HG03469 (cell line): ENCODE data around the gene GCH1.

ENCODE experiments used
- ATAC-seq: cut with Tn5 transposase; IDR thresholded peaks from one replicate; pipeline ENCODE4 v1.9.1; 2021; ENCODE audit warnings: mild to moderate bottlenecking, moderate library complexity, moderate number of reproducible peaks; ENCODE audit not compliant: unreplicated experiment

GCH1 gene

DNA sequence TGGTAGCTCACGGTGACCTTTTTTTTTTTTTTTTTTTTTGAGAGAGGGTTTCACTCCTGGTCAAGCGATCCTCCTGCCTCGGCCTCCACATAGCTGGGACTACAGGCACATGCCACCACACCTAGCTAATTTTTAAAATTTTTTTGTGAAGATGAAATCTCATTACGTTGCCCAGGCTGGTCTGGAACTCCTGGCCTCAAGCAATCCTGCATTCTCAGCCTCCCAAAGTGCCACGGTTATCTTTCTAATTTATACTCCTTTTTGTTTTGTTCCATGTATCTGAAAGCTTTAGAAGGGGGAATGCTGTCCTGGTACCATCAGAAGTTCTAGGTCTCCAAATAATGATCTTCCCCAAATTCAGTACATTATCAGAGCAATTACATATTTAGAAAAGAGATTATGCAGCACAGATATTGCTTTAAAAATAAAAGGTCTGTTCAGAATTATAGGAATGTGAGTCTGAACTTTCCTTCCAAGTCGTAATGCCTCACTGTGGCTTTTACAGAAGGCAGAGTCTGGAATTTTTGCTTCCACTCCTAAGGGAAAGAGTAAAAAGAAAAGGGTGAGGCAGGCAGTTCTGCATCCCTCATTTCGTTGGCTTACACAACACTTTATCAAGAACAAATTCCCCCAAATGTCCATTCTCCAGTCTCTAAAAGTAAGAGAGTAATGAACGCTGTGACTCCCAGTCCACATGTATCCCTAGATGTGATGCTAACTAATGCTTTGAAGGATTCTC lies 73.0 kb downstream of the GCH1 start:
- no peak for ATAC-seq

DNA sequence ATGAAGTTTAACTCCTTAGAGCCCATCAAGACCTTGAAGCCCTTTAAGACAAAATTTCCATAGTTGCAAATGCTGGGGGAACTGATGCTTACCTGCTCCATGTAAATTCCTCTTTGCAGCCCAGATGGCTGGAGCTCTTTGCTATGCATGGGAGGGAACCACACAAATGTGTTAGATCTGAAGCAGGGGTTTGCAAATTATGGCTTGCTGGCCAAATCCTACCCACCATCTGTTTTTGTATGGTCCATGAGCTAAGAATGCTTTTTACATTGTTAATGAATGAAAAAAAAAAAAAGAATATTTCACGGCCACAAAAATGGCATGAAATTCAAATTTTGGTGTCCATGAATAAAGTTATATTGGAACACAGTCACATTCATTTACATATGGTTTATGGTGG lies 74.6 kb downstream of the GCH1 start:
- no peak for ATAC-seq

DNA sequence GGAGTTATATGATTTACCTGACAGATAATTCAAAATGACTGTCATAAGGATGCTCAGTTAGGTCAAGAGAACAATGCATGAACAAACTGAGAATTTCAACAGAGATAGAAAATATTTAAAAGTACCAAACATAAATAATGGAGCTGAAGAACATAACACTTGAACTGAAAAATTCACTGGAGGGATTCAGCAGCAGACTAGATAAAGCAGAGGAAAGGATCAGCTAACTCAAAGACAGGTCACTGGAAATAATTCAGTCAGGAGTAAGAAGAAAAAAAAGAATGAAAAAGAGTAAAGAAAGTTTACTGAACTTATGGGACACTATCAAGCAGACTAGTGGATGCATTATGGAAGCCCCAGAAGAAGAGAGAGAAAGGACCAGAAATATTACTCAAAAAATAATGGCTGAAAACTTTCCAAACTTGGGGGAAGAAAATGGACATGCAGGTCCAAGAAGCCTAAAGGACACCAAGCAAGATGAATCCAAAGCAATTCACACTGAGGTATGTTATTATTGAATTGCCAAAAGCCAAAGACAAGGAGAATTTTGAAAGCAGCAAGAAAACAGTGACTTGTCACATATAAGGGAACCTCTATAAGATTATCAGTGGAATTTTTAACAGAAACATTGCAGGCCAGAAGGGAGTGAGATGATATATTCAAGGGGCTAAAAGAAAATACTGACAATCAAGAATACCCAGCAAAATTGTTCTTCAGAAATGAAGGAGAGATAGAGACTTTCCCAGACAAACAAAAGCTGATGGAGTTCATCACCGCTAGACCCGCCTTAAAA lies 78.7 kb downstream of the GCH1 start:
- ATAC-seq, result no peak

DNA sequence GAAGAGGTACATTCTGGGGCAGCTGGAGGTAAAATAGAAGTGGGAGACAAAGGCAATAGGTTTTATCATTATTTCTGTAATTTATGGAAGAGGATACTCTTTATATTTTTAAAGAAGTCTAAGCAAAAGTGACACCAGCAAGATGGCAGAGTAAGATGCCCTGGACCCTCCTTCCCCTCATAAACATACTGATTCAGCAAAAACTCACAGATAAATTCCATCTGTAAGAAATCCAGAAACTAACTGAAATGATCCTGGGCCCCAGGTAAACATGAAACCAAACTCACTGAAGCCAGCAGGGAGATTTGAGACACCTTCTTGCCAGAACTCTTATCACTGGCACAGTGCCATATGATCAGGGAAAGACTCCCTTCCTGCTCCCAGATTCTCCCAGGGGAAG lies 79.9 kb downstream of the GCH1 start:
- no peak for ATAC-seq

DNA sequence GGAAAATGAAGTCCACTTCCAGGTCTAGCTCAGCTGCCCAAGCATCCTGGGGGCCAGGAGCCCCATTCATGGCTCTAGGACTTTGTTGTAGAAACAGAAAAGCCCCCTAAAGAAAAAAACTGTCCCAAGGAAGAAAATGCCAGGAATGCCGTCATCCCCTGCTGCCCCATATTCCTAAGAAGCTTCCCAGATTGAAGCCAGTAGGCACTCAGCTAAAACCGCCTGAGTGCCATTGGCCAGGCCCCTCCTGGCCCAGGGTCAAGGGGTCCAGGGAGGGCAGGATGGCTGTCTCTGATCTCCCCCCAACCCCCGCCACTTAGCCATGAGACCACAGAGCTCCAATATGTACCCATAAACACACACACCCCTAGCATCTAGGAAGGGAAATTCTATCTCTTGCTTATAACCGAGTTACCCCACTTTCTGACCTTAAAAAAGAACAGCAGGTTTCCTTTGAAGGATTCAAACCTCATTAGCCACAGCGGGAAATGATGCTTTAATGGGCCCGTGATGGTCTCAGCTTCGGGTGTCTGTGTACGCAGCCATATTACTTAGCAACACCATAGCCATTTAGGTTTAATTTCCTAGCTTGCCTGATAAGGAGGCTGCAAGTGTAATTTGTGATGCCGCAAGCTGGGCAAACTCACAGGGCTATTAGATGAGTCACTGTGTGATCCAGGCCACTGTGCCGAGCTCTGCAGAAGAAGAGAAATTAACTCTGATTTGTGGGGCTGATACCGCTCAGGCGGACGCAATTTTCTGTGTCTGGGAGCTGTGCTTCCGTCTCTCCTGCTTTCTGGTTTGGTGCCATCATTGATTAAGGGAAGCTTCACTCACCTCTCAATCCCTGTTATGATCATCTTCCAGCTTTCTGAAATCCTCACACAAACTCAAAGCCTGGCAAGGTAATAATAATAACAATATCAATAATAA lies 84.2 kb downstream of the GCH1 start:
- no peak for ATAC-seq

DNA sequence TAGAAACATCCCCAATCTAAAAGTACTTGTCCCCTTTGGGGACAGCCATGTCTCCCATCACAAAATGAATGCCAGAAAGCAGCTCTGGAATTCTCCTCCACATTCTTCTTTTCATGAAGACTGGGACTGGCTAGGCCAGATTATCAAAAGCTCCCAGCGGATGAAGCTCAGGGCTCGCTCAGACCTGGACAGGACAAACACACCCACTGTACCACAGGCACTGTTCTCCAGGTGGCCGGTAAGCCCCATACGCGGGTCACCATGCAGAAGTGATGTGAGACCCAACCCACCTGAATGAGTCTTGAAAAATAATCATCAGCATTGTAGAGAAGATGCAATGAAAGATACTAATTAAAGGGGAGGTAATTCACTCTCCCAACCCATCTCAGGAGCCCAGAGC lies 85.1 kb downstream of the GCH1 start:
- ATAC-seq, result no peak

DNA sequence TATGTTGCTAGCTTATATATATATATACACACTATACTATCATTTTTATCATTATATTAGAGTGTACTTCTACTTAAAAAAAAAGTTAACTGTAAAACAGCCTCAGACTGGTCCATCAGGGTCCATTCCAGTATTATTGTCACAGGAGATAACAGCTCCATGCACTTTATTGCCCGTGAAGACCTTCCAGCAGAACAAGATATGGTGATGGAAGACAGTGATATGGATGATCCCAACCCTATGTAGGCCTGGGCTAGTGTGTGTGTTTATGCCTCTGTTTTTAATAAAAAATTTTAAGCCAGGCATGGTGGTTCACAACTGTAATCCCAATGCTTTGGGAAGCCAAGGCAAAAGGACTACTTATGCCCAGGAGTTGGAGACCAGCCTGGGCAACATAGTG lies 86.2 kb downstream of the GCH1 start:
- no peak for ATAC-seq

DNA sequence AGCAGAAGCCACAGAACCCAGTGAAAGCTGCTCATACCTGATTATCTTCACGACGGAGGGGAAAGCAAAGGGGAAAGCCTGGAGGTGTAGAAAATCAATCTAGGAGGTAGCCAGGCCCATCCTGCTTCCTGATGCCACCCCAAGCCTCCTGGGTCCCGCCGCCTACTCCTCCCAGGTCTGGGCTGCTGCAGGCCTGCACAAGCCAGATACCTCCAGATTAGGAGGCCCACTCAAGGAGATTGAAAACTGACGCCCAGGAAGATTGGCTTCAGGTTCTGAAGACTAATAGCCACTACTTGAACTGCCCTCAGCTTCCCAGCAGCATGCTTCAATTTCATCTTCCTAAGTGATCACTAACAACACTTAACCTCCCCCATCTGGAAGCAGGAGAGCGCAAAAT lies 87.1 kb downstream of the GCH1 start:
- no peak for ATAC-seq

DNA sequence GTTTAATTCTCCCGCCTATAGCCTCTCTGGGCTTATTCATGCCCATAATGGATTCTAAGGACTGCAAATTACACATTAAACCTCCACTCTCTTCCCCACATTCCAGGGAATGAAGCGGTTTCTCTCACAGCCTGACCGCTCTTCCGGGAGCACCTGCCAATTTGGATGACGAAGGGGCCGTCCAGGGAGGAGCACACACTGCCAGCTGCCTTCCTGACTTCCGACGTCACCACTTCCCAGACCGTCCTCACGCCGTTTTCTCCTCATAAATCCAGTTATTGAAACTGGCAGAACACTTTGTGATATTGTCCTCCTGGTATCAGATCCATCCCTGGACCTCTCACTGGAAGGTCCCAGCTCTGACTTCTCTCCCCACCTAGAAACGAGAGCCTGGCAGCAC lies 87.6 kb downstream of the GCH1 start:
- ATAC-seq, result no peak

DNA sequence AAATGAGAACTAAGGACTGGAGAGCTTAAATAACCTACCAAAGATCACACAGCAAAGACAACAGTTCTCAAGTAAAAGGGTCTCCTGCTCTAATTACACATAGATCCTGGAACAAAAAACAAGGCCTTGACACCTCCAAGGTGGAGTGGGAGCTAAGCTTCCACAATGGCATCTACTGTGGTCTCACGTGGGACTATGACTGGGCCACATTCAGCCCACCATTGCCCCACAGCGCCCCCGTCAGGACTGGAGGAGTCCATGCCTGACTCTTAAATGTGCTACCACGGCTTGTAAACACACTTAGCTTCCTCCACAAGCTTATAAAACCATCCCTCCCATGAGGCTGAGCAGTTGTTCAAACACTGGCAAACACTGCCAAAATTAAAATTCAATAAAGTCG lies 88.5 kb downstream of the GCH1 start:
- no peak for ATAC-seq

DNA sequence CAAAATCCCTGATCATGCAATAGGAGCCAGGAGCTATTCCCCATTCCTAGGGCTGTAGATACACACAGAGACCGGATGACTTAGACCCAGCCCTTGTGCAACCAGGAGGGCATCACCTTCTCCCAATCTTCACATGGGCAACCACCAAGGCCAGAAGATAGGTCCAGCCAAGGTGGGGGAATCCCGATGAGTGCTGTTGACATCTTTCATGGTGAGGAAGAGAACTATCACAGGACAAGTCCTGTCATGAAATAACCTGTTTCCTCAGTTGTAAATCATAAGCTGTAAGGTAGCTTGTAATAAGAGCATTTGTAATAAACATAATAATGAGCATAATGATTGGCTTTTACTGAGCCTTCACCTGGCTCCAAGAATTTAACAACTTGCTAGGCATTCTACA lies 89.5 kb downstream of the GCH1 start:
- ATAC-seq, result no peak

DNA sequence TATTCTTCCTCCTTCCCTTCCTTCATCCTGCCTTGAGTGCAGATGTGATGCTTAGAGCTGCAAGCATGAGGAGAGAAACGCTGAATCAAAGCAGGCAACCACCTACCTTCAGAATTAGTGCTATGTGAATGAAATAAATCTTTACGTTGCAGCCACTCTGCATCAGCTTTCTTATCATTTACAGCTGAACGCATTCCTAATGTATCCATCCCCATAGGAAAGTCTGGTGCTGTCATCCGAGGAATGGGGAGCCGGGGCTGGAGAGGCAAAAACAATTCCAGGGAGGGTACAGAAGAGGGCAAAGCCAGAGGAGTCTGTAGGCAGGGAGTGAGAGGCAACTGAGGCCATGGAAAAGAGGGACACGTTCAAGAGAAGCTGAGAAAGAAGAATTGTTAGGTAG lies 90.0 kb downstream of the GCH1 start:
- ATAC-seq, result no peak

DNA sequence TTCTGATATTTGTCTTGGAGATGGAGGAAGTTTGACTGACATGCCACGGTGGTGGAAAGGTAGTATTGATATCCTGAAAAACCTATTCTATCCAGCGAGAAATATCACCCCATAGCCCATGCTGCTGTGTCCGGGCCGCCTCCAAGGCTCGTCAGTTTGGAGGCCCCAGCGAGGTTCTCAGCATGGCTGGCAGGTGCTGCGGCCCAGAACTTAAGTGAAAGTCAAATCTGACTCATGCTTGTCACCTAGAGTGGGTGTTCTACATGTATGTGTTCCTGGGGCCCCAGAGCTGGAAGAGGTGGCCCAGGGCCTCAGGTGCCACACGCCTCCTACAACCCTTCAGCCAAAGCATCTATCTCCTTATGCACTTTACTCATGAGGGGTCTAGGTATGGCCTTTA lies 92.9 kb downstream of the GCH1 start:
- no peak for ATAC-seq

DNA sequence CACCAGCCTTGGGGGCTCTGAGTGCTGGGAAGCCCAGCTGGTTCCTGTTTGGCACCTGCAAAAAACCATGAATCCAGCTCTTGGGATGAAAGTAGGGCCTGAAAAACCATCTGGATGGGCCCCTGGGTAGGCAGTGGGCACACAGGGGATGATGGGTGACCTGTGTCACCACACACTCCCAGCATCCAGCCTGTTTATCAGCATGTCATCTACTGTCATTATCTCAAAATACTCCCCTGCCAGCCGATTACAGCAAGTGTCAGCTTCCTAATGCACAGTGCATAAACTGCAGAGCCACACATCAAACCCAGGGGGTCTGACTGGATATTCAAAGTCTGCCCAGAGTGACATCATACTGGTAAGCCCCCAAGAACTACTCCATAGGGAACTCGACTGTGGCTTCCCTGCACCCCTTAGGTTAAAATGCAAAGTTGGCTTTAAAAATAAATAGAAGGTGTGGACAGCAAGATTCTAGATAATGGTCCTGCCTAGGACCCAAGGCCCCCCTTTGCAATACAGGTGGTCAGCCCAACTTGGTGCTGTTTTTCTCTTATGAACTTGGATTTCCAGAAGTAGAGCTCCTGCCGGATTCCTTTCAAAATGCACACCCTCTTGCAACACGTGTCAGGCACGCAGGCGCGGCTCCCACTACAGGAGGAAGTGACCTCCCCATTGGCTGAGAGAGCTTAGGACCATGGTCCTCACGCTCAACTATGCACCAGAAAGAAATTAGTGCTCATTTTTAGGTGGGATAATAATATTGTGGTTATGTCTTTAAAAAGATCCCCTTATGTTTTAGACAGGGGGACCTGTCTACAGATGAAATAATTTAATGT lies 94.1 kb downstream of the GCH1 start:
- ATAC-seq, result no peak

DNA sequence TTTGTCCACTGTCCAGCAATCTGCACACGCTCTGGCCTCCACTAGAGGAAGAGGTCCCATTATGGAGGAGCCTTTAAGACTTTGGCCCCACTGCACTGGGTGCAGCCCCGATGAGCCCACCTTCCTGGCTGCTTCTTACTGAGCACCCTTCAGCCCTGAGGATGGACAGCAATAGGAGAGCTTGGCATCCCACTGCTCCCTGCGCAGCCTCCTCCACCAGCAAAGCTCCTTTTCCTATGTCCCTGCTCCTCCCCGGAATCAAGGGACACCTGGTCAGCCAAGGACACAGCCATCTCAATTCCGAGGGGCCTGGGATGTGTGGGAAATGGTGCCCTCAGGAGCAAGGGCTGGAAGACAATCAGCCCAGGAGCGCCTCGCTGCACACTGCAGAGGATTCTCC lies 94.7 kb downstream of the GCH1 start:
- no peak for ATAC-seq

DNA sequence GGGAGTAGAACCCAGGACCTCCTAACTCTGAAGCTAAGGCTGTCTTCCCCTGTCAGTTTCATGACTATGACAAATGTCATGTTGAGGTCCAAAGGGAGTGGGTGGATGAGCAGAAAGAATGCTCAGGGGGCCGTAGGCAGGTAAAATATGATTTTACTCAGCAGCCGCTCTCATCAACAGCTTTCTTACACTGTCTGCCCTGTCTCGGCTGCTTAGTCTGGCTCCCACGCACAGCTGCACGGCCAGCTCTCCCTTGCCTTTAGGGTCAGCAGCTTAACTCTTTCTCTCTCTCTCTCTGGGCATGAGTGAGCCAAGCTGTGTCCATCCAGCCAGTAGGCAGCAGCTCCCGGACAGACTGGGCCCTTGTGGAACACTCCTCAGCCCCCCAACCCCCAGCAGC lies 95.2 kb downstream of the GCH1 start:
- ATAC-seq, result no peak

DNA sequence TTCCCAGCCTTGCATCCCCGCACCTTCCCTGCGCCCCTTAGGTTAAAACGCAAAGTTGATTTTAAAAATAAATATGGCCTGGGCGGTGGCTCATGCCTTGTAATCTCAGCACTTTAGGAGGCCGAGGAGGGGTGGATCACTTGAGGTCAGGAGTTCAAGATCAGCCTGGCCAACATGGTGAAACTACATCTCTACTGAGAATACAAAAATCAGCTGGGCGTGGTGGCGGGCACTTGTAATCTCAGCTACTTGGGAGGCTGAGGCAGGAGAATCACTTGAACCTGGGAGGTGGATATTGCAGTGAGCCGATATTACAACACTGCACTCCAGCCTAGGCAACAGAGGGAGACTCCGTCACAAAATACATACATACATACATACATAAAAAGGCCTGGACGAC lies 96.0 kb downstream of the GCH1 start:
- ATAC-seq, result no peak

DNA sequence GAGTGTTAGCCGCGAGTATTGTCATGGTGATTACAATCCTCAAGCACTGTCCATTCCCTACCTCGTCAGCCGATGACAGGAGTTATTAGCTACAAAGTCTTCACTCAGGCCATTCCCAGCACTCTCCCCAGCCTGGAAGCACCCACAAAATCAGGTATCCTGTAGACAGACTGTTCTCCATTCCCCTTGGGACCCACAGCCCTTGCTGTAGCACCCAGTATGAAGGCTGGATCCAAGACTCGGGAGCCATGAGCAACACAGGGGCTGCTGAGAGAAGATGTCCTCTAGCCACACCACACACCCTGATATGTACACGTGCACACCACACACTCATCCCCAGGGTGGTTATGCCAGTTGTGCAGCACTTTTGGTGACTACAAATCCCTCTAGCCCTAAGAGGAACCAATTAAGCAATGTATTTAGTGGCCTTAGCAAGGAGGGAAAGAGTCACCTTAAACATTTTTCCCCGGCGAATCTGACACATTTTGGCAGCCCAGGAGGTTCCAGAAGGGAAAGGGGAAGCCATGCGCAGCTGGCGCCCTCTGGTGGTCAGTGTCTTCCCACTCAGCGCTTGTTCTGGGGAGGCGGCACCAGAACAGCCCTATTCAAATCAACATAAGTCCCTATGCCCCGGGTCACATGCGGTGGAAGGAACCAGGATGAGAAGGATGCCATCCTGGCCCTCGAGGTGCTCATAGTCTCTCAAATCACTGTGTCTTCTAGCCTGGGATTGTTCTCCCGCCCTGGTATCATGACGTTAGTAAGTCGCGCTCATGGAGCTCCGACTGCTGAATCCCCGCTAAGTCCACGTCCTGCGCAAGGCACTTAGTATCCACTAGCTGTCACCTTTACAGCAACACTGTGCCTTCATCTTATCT lies 96.9 kb downstream of the GCH1 start:
- ATAC-seq, result no peak

DNA sequence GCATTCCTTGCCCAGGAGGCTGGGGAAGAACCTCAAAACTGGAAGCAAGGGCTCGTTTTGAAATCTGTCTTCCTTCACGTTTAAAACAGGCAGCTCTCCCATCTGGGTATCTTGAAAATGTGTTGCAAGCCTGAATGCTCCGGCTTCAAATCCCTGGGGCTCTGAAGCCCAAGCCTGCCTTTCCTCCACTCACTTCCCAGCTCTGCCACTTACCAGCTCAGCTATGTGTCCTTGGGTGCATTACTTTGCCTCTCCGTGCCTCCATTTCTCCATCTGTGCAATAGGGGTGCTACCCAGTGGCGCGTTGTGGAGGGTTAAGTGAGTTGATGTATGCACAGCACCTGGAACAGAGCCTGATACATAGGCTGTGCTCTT lies 97.6 kb downstream of the GCH1 start:
- no peak for ATAC-seq
